C1 segment of cervical spinal cord (tissue), 14 donors: ENCODE data around the gene GALM.

ENCODE experiments used
- DNase-seq, 14 donors: peaks; one replicate each; lab custom pipeline; 2025; lab: John Stamatoyannopoulos, UW

GALM gene

DNA sequence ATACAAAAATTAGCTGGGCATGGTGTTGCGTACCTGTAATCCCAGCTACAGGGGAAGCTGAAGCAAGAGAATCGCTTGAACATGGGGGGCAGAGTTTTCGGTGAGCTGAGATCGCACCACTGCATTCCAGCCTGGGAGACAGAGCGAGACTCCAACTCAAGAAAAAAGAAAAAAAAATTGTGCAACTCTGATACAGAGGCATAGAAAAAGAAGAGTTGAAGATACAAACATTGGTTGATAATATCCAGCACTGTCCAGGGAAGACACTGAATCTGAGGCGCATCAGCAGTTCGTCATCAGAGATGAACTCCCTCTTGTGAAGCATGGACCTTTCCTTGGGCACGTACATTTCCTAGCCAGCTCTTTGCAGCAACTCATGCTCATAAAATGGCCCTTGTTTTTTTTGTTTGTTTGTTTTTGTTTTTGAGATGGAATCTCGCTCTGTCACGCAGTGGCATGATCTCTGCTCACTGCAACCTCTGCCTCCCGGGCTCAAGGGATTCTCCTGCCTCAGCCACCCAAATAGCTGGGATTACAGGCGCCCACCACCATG lies 16.7 kb upstream of the GALM start:
- no peak for DNase-seq

DNA sequence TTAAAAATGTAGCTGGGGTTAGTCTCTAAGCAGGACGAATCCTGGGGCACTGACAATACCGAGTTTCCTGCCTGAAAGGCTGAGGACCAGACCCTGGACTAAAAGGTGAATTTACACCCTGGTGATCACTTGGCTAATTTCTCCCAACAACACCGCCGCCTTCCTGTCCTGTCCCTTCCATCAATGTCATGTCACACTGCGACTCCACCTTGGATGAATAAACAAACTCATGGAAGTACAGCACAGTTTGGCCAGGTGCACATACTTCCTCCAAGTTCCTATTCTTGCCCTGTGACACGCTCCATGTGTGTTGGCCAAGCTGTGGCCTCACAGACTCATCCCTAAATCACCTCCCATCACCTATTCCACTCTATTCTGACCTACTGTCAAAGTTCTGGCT lies 15.9 kb upstream of the GALM start:
- DNase-seq: no peak

GRCh38 chr2:38650717-38651116 lies 15.2 kb upstream of the GALM start:
- DNase-seq: no peak

- no peak for DNase-seq
Observed at GRCh38 chr2:38652431-38653273, 13.3 kb upstream of the GALM start.

DNA sequence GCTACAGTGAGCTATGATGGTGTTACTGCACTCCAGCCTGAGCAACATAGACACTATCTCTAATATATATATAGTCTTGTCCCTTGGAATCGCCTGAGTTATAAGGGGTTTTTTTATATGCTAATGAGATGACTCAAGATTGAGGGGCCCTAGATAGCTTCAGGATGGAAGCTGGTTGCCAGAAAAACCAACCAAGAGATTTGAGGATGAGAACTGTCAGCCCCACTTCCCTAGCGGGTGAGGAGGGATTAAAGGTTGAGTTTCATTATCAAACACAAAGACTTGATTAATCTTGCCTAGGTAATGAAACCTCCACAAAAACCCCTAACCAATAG lies 12.6 kb upstream of the GALM start:
- no peak for DNase-seq

DNA sequence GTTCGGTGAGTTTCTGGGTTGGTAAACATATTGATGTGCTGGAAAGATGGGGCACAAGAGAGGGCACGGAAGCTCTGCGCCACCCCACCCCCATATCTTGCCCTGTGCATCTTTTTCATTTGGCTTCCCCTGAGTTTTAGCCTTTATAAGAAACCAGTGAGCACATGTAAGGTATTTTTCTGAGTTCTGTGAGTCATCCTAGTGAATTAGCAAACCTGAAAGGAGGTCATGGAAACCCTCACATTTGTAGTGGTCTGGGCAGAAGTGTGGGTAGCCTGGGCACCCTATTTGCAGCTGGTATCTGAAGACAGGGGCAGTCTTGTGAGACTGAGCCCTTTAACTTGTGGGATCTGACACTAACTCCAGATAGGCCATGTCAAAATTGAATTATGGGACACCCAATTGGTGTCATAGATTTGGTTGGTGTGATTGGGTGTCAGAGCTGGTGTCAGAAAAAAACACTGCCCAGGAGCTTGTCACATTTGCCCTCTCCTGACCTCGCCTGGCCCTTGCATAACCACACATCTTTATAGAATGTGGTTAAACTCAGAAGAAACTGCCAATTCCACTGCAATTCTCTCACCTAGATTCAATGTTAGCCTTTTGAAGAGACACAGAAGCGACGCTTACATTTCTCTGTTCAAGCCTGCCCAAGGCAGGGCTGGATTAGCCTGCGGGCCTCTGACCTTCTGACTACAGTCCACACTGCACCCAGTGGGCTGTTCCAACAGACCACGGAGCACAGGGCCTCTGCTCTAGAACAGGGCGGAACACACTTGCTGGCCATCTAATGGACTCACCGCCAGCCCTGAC lies 12.0 kb upstream of the GALM start:
- no peak for DNase-seq

DNA sequence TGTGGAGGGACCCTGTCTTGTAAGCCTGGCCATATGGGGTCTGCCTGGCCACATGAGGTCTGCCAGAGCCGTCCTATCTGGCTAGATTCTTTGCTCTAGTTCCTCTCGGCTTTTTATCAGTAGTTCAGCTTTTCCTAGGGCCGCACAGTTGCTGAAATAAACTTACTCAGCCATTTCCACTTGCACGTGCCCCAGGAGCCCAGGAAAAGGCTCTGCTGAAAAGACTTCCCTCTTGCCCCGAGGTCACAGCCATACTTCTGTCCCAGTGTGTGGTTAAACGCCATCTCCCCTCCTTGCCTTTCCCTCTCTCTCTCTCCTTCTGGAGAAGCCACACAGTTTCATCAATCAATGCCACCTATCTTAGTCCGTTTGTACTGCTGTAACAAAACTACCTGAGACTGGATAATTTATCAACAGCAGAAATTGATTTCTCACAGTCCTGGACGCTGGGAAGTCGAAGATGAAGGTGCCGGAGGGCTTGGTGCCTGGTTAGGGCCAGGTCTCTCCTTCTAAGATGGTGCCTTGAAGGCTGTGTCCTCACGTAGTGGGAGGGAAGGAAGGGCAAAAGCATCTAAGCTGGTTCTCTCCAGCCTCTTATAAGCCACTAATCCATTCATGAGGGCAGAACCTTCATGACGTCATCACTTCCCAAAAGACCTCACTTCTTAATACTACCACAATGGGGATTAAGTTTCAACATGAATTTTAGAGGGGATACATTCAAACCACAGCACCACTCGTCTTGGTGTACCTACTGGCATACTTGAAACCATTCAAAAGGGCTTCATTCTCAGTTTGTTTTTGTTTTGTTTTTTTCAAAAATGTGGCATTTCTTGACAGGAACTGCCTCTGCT lies 11.2 kb upstream of the GALM start:
- no peak for DNase-seq

DNA sequence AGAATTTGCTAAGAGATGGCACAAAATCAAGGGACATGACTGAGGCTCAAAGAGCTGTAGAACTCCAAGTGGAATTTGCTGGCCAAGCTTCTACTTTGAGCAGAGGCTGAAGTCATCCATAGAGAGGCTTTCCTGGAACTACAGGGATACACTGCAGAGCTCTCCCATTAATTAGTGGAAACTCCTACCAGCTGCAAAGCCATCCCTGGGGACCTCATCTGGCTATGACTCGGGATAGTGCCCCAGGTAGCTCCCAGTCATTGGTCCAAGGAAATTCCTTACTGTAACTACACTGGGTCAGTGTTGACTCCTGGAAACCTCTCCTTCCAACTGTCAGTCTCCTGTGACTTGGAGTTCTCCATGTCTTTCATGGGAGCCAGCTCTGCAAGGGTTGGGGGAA lies 10.5 kb upstream of the GALM start:
- DNase-seq: no peak

- no peak for DNase-seq
Observed at GRCh38 chr2:38656866-38657480, 8.9 kb upstream of the GALM start.

DNA sequence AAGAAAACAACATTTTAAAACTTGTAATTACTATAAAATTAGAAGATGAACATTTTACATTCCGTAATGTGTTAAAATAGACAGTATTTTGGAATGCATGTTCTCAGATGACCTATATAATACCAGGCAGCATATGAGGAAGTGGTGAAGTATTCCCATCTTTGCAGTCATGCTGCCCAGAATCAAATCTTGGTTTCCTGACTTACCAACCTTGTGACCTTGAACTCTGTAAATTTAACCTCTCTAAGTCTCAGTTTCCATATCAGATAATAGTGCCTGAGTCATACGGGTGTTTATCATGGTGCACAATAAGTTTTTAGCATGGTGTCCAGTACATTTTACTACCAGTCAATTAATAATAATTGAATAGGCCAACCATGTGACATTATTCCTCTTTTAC lies 7.3 kb upstream of the GALM start:
- DNase-seq: no peak

GRCh38 chr2:38659115-38659514 lies 6.8 kb upstream of the GALM start:
- DNase-seq: no peak

DNA sequence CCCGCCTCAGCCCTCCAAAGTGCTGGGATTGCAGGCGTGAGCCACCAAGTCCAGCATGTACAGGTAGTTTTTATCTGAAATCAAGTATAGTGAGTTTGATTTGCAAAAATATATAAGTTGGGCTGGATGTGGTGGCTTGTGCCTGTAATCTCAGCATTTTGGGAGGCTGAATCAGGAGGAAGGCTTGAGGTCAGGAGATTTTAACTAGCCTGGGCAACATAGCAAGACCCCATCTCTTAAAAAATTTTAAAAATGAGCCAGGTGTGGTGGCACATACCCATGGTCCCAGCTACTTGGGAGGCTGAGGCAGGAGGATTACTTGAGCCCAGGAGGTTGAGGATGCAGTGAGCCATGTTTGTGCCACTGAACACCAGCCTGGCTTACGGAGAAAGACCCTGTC lies 5.6 kb upstream of the GALM start:
- DNase-seq: no peak

DNA sequence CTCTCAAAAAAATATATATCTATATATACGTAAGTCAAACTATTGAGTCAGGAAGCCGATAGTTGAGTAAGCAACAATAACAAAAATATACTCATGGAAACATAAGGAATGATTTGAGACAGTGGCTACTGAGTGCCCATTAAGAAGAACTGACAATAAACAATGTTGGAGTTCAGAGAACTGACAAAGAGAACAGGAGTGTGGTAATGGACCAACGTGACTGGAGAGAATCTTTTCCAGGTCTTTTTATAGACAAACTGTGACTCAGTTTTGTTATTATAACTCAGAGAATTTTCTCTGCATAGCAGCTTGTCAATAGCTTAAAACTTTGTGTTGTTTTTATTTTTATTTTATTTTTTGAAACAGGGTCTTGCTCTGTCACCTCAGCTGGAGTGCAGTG lies 4.6 kb upstream of the GALM start:
- DNase-seq: no peak

GRCh38 chr2:38666556-38666910 lies 619 bp downstream of the GALM start:
- no peak for DNase-seq

DNA sequence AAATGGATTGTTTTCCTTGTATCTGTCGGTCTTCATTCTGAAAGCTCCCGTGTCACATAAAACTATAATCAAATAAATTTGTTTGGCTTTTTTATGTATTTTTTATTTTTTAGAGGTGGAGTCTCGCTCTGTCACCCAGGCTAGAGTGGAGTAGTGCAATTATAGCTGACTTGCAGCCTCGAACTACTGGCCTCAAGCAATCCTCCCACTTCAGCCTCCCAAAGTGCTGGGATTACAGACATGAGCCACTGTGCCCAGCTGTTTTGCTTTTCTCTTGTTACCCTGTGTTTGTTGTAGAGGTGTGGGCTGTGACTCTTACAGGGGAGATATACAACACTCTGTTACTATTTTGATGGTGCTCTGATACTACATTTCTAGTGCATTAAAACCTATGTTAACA lies 2.2 kb downstream of the GALM start:
- DNase-seq: no peak

GRCh38 chr2:38668779-38669479 lies 3.0 kb downstream of the GALM start:
- DNase-seq: no peak

- DNase-seq: no peak
Observed at GRCh38 chr2:38671303-38671702, 5.4 kb downstream of the GALM start.

GRCh38 chr2:38671946-38672345 lies 6.0 kb downstream of the GALM start:
- no peak for DNase-seq

DNA sequence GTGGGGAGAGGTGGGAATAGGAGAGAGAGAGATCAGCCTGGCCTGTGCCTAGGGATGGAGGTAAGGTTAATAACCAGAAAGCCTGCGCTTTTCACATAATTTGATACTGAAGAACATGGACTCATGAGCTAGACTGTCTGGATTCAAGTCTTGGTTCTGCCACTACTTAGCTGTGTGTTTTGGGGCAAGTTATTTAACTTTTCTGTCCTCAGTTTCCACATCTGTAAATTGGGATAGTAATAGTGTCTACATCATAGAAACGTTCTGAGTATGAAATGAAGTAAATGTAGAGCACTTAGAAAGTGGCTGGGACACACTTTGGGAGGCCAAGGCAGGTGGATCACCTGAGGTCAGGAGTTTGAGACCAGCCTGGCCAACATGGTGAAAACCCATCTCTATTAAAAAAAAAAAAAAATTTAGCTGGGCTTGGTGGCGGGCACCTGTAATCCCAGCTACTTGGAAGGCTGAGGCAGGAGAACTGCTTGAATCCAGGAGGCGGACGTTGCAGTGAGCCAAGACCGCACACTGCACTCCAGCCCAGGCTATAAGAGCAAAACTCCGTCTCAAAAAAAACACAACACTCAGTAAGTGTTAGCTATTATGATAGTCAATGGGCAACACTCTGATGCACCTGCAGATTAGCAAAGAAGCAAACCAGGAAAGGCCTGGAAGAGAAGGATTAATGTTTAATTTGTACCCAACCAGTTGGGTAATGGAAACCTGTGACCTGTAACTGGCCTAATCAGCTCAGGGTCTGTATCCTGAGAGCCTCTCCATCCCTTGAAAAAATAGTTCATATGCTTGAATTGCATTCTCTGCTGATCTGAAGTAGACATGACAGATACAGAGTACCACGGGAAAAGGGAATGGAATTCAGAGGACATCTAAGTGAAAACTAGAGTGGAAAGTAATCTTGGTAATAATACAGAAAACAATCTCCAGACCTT lies 6.8 kb downstream of the GALM start:
- no peak for DNase-seq

GRCh38 chr2:38676681-38677080 lies 10.8 kb downstream of the GALM start:
- no peak for DNase-seq
